ENCODE measurements around the gene TRAPPC8.
"Not testable (repeated sequence)": the region's sequence is repeated elsewhere in the genome, so short reads cannot be mapped to it uniquely, and the experiment has no call there.

Gene TRAPPC8

DNA sequence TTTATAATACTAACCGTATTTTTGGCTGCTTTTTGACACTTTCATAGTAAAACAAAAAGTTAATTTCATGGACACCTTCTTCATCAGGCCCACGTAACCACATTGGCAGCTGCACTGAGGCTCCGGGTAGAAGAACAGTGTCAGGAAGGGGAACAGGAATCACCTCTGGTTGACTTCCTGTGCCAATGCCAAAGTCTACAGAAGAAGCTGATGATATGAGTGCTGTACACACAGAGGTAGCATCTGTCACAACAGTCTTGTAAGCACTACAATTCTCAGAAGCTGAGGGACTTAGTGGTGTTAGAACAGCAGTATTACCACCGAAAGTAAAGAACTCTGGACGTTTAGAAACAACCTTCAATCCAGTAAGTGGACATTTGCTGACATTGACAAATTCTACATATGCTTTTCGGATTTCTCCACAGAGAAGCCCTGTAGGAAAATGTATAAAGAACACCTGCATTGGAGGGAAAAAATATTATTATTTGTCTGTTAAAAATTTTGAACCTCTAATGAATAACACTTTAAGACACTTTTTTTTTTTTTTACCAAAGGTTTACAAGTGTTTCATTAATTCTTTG is 85.3 kb downstream of the TRAPPC8 start:
- no peak for DNase-seq (ENCODE audit: low read depth, low spot score)

DNA sequence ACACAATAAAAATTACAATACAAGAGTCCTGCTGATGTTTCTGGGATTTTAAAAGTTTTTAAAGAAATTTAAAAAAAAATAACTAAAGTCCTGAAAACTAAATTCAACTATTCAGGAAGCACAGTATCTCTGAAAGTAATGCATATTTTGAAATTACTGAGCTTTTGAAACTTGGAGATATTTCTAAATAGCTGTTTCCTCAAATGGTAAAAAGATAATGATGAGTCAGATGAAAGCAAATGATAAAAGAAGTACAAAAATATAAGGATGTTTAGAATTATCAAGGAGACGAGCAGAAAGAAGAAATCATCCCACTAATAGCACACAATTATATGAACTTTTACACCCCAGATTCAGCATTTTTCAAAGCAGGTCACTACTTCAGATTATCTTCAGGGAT is 92.1 kb downstream of the TRAPPC8 start:
- no peak for DNase-seq (ENCODE audit: low read depth, low spot score)

DNA sequence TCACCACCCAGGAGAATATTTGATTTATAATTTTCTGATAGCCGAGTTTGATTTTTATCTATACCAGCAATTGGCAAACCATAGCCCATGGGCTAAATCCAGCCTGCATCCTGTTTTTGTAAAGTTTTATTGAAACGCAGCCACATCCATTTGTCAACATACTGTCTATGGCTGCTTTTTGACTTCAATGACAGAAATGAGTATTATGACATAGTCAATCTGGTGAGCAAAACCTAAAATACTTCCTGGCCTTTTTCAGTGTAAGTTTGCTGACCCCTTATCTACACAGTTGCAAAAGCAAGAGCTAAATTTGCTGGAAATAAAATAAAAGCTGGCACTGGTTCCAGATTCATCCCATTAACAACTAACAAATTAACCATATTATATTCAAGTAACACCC is 102.4 kb downstream of the TRAPPC8 start:
- no peak for DNase-seq (ENCODE audit: low read depth, low spot score)

DNA sequence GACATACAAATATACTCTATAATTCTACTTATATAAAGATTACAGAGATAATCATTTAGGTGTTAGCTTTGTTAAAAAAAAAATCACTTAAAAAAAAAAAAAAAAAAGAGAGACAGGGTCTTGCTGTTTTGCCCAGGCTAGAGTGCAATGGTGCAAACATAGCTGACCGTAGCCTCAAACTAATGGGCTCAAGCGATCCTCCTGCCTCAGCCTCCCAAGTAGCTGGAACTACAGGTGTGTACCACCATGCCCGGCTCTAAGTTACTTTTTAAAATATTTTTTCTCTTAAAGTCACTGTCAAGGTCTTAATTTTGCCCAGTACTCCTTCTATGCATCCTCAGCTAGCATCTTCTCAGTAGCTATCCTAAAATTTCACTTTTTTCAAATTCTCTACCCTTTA is 105.0 kb downstream of the TRAPPC8 start:
- DNase-seq (ENCODE audit: low read depth, low spot score) = no peak

DNA sequence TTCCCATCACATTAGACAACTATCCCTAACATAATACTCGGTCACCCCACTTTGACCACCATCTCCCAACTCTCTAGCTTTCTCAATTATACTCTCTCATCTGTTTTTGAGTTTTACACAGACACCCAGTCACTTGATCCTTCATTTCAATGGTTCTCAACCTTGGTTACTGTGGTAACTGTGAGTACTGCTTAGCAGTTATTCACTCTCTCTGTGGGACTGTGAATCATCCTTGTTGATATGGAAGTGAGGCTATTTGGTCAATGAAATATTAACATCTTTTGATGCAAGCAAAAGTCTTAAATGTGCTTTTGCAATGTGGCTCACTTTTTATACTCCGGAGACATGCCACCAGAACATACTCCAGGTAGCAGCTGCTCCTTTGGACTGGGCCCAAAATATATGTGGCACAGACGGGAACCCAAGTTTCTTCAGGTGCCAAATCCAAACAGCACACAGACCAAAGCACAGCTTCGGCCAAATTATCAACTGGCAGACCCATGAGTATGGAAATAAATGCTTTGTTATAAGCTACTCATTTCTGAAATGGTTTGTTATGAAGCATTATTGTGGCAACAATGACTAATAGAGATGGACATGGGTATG is 107.3 kb downstream of the TRAPPC8 start:
- DNase-seq (ENCODE audit: low read depth, low spot score) = no peak

DNA sequence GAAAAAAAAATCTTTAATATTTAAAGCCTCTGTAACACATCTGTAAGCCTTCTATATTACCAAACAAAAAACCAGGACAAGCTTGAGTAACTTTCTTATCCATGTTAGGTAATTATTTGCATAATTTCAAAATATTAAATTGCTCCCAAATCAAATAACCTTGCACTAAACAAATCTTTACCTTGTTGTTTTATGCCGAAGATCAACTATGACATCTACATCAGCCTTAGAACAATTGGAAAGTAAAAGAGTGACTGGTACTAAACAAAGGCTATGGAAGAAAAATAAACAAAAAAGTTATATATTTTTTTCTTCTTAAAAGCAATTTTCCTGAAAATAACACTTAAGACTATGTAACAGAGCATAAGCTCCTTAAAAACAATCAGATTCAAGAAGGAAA is 111.0 kb downstream of the TRAPPC8 start:
- no peak for DNase-seq (ENCODE audit: low read depth, low spot score)

GRCh38 chr18:31830686-31831085 is 112.2 kb downstream of the TRAPPC8 start:
- no peak for DNase-seq (ENCODE audit: low read depth, low spot score)

DNA sequence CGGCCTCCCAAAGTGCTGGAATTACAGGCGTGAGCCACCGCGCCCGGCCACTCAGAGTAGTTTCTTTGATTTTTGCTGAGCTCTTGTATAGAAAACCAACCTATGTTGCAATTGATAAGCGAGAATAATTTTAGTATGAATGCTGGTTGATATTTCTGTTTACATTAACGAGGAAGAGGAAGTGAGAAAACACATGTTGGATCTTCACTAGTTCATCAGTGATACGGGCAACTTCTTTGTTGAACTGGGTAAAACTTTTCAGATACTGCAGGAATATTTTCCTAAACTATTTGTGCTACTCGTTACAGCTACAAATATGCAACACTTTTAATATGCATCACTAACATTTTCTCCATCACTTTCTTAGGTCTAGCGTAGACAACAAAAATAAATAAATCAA is 114.3 kb downstream of the TRAPPC8 start:
- no peak for DNase-seq (ENCODE audit: low read depth, low spot score)

DNA sequence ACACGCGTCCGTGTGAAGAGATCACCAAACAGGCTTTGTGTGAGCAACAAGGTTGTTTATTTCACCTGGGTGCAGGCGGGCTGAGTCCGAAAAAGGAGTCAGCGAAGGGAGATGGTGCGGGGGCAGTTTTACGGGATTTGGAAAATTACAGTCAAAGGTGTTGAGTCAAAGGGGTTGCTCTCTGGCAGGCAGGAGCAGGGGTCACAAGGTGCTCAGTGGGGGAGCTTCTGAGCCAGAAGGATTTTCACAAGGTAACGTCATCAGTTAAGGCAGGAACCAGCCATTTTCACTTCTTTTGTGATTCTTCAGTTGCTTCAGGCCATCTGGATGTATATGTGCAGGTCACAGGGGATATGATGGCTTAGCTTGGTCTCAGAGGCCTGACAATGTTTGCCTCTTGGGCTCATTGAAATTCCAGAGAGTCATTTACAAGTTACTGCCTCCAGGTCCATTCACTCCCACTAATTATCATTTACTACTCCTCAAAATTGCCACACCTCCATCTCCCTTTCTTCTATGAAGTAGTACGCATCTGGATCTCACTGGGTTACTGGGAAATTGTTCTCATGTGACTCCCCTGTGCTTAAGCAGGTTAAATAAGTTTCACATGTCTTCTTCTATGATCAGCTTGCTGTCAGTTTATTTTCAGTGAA is 116.1 kb downstream of the TRAPPC8 start:
- DNase-seq (ENCODE audit: low read depth, low spot score) = not testable (repeated sequence)

- DNase-seq (ENCODE audit: low read depth, low spot score) = no peak
Measured at GRCh38 chr18:31825772-31826171, 117.2 kb downstream of the TRAPPC8 start.

GRCh38 chr18:31821545-31822171 is 121.3 kb downstream of the TRAPPC8 start:
- DNase-seq (ENCODE audit: low read depth, low spot score) = no peak

DNA sequence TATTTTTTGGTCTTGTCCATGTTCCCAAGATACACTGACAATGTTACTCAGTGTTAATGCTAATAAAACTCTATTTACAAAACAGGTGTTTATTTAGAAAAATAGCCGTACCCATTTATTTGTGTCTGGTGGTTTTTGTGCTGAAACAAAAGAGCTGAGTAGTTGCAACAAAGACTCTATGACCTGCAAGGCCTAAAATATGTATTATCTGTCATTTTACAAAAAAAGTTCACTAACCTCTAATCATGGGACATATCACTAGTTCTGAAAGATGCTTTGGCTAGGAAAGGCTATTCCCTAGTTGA is 123.1 kb downstream of the TRAPPC8 start:
- DNase-seq (ENCODE audit: low read depth, low spot score) = no peak

DNA sequence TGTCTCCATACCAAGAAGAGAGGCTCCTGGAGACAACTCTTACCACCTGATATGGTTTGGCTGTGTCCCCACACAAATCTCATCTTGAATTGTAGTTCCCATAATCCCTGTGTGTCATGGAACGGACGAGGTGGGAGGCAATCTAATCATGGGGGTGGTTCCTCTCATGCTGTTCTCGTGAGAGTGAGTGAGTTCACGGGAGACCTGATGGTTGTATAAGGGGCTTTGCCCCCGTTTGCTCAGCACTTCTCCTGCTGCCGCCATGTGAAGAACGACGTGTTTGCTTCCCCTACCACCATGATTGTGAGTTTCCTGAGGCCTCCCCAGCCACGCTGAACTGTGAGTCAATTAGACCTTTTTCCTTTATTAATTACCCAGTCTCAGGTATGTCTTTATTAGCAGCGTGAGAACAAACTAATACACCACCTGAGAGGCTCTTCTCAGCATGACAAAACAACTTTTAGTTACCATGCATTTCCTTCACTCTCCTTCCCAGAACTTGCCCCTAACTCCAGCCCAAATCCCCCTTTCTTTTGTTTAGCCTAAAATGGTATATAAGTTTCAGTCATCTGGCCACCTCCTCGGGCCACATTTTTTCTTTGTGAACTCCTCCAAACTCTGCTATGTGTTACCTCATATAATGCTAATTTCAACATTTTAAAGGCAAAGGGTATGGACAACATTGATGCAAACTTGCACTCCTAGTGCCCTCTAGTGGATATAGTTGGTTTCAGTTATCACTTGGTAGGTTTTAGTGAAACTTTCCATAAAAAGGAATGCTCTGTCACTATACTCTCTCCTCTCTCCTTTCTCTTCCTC is 123.6 kb downstream of the TRAPPC8 start:
- no peak for DNase-seq (ENCODE audit: low read depth, low spot score)

GRCh38 chr18:31814132-31814531 is 128.8 kb downstream of the TRAPPC8 start:
- no peak for DNase-seq (ENCODE audit: low read depth, low spot score)

GRCh38 chr18:31810336-31811130 is 132.4 kb downstream of the TRAPPC8 start:
- not testable (repeated sequence) for DNase-seq (ENCODE audit: low read depth, low spot score)

GRCh38 chr18:31809049-31809448 is 133.9 kb downstream of the TRAPPC8 start:
- not testable (repeated sequence) for DNase-seq (ENCODE audit: low read depth, low spot score)

DNA sequence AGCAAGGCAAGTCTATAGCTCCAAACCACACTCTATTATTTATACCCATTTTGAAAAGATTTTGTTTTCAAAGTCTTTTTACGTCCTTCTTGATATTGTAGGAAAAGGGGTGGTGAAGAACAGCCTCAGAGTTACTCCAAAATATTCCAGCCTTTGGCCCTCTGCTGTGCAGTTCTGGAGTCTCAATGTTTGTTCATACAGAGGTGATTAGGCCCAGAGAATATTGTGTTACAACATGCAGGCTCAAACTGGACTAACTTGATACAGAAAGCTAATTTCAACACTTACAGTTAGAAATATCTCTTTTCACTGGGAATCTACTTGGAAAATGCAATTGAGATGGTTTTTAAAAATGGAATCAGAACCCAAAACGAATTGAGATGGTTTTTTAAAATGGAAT is 141.8 kb downstream of the TRAPPC8 start:
- no peak for DNase-seq (ENCODE audit: low read depth, low spot score)

DNA sequence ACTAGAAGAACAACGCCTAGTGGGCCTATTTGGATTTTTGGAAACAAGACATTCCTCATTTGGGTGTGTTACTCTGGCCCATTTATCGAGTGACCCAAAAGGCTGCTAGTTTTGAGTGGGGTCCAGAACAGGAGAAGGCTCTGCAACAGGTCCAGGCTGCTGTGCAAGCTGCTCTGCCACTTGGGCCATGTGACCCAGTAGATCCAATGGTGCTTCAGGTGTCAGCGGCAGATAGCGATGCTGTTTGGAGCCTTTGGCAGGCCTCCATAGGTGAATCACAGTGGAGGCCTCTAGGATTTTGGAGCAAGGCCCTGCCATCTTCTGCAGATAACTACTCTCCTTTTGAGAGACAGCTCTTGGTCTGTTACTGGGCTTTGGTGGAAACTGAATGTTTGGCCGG is 143.7 kb downstream of the TRAPPC8 start:
- DNase-seq (ENCODE audit: low read depth, low spot score) = not testable (repeated sequence)

GRCh38 chr18:31798399-31798798 is 144.5 kb downstream of the TRAPPC8 start:
- DNase-seq (ENCODE audit: low read depth, low spot score) = no peak

GRCh38 chr18:31795747-31796146 is 147.2 kb downstream of the TRAPPC8 start:
- DNase-seq (ENCODE audit: low read depth, low spot score) = no peak

- DNase-seq (ENCODE audit: low read depth, low spot score) = no peak
Measured at GRCh38 chr18:31793531-31793930, 149.4 kb downstream of the TRAPPC8 start.

GRCh38 chr18:31792580-31792911 is 150.4 kb downstream of the TRAPPC8 start:
- no peak for DNase-seq (ENCODE audit: low read depth, low spot score)

Measured in activated CD4-positive, CD25-positive, alpha-beta regulatory T cell treated with anti-CD3 and anti-CD28 coated beads, Interleukin-2, amount 50 U/mL, for 16 hours (primary cell).